HG02852 (cell line): ENCODE data around the gene TMCC1.

Experiments
- ATAC-seq: cut with Tn5 transposase; IDR thresholded peaks from one replicate; pipeline ENCODE4 v1.9.1; 2021; ENCODE audit warnings: mild to moderate bottlenecking, moderate library complexity; ENCODE audit not compliant: unreplicated experiment

TMCC1 gene

DNA sequence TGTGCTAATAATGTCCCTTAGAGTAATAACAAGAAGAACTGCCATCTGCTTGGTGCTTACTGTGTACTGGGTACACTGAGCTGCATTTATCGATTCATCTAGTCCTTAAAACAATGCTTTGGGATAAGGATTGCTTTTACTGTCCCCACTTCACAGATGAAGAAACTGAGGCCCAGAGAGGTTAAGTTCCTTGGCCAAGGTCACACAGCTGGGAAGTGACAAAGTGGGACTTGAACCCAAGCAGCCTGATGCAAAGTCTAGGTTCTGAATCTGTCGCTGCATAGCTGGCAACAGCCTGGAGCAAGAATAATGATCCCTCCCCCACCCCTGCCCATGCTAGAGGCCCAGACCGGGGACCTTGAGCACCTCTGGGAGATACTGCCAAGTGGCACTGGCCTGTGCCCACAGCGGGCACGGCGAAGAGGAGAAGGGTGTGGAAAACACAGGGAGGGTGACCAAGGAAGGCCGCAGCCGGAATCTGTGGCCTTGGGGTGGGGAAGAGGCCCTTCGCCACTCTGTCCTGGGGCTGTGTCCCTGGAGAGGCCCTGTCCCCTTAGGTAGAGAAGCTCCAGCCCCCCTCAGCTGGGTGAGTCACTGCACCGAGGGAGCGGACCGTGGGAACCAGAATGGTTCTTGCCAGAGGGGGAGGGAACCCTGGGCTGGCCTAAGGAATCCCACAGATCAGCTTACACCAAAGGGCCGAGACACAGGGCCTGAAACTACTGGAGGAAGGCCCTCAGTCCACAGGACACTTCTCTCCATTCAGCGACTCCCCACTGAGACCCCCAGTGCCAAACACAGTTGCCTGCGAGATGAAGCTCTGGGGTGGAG lies 290.6 kb downstream of the TMCC1 start:
- ATAC-seq: no peak

DNA sequence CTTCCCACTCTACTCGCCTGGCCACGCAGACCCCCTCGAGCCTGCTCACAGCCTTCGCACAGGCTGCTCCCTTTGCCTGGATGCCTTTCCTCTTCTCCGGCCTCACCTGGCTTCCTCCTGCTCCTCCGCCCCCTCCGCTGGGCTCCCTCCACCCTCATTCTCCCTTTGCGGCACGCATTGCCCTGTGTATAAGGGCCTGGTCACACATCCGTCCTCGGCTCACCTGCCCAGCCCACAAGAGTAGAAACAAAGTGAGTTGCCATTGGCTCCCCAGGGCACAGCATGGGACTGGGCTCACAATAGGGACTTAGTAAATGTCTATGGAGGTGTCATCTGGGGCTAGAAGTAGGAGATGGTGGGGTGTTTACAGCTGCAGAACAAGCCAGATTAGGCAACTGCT lies 291.2 kb downstream of the TMCC1 start:
- ATAC-seq: no peak

DNA sequence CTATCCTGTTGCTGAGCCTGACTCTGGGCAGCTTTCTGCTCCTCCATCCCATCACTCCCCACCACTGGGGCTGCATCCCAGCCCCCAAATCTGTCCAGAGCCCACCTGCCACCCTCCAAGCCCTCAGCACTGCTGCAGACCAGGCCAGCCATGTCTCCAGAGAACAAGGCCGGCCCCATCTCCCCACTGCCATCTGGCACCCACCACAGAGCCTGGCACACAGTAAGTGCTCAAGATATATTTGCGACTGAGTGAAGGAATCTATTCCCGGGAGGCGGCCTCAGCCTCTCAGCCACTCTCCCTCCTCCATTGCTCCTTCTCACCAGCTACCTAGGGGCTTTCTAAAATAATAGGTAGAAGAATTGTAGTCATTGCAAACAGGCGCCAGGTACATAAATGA lies 291.8 kb downstream of the TMCC1 start:
- ATAC-seq: no peak

DNA sequence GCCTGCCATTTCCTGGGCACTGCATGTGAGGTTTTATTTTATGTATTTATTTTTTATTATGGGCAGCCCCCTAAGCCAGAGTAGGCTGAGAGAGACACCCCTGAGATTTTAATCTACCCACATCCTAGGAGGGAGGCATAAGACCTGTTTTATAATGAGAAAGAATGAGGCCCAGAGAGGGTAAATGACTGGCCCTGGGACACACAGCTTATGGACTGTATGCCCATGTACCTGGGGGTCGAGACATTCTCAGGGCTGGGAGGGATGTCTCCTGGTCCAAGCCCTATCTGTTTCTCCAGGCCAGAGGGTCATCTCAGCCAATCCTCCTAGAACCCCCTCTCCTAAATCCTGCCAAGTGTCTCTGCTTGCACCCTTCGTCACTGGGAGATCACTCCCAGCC lies 293.2 kb downstream of the TMCC1 start:
- no peak for ATAC-seq

DNA sequence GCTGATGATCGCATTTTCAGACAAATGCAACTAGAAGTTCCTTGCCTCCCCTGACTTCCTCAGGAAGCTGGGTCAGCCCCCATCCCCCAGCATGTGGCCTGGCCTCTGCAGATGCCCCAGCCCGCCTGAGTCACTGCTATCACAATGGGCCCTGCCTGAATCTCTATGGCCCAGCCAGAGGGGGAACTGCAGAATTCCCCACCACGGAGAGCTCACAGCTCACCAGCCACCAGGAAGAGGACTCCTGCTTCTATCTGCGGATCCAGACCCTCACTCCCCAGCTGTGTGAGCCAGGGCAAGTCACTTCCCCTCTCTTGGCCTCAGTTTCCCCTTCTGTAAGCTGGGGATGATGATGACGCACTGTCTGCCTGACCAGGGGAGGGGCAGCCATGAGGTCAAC lies 293.9 kb downstream of the TMCC1 start:
- no peak for ATAC-seq

GRCh38 chr3:129599073-129599472 lies 294.4 kb downstream of the TMCC1 start:
- no peak for ATAC-seq

DNA sequence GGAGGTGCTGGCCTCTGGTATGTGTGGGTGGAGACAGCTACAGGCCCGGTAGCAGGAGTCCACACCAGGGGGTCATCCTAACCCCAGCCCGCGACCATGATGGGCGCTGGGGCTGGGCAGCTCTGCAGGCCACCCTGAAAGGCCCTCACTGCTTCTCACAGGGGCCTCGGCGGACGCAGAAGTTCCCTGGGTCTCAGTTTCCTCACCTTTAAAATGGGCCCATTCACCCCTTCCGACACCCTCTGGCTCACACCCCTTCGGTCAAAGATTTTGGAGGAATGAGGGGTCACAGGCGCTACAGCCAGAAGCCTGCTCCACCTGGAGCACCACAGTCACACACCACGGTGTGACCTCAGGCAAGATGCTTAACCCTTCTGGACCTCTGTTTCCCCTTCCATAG lies 295.0 kb downstream of the TMCC1 start:
- ATAC-seq: no peak

GRCh38 chr3:129598000-129598381 lies 295.5 kb downstream of the TMCC1 start:
- ATAC-seq: no peak
